Heart left ventricle (tissue), 13 donors: Measurements from ENCODE around the gene CBX7.

Source experiments
- CTCF ChIP-seq, 12 donors: fragments of 200-600 bp; sonication (generic) in 4 of 12; IDR thresholded peaks; one replicate each; pipeline versions ENCODE4 v1.5.0 to v1.8.0; 2018 to 2022; ENCODE audit warnings: antibody characterized with exemption in 12 of 12, mild to moderate bottlenecking in 5 of 12
- POLR2A ChIP-seq, 2 donors: fragments of 450-650 bp; IDR thresholded peaks; one replicate each; pipeline ENCODE4 v1.6.1; 2017; ENCODE audit warnings: antibody characterized with exemption in 2 of 2, mild to moderate bottlenecking in 2 of 2, moderate library complexity in 2 of 2
- donor health status: ischemic (EF 13 %, LVEDD 7.1; RV severe dilation, severe dysfunction).
- donor health status: DM: no; HTN: yes; CAD: no.
- donor health status: DM: no; HTN: no; CAD: no.
- donor health status: ischemic (EF 25% LVEDD 6.9; RV normal size, moderate dysfunction).
- donor health status: ischemic (EF 25% LVEDD 5.7; RV mildly dilated, moderate dysfunction).
- donor health status: ischemic (EF 35%, LVEDD 5.7; RV mildly dilated, moderate dysfunction).
- donor health status: nonischemic (EF 11% LVEDD 7.7; RV severe dilation, severe dysfunction).
- donor health status: DM: yes; HTN: yes; CAD: no.
- donor health status: PGD.
- donor health status: ischemic (EF 29% LVEDD 5.4; RV normal size, mild dysfunction).
- donor health status: nonischemic (EF 23%, LVEDD 6.1; RV moderate dilation, normal function).

- TF ChIP-seq CTCF (IDR thresholded peaks at IDR 0.05) = peak in 11 of 12 donors; percentile 24 to 67 (median 44)
- TF ChIP-seq POLR2A (IDR thresholded peaks at IDR 0.05) = no peak
These were observed 17.2 kb downstream of the CBX7 start for GRCh38 chr22:39135092-39135896.
